MCF 10A (cell line): ENCODE results near the gene LIN37. TPM values are rescaled to one million over a fixed set of nuclear protein-coding genes. Genes with fewer than 3 reads are reported as not detected.

Experiments used
- BruUV-seq: library from RNA; stranded (reverse); fragments of 400-500 nt; replicated peaks from 2 replicates; lab custom pipeline; 2021; lab: Mats Ljungman, UMichigan
- CTCF ChIA-PET: fragments of 300-600 bp; sonication (Branson Sonifier 250); formaldehyde crosslinking; extraction: SDS; loops from one replicate; lab custom pipeline; 2021; ENCODE audit warnings: antibody characterized with exemption, inconsistent platforms; lab: Yijun Ruan, JAX
- POLR2A ChIA-PET: fragments of 300-600, 350-650 bp; sonication (Branson Sonifier 250); formaldehyde crosslinking; extraction: SDS; loops from one replicate; lab custom pipeline; 2020; ENCODE audit warnings: antibody characterized with exemption, inconsistent platforms; lab: Yijun Ruan, JAX
- DNase-seq: peaks from one replicate; pipeline ENCODE4 v3.0.0-alpha.2; 2018; ENCODE audit not compliant: unreplicated experiment
- H3K27ac Mint-ChIP-seq: one replicate; pipeline ENCODE4 v1.8.0; 2022; ENCODE audit warnings: mild to moderate bottlenecking, low read depth, mixed read lengths; ENCODE audit not compliant: unreplicated experiment
- H3K27me3 Mint-ChIP-seq: one replicate; pipeline ENCODE4 v1.8.0; 2022; ENCODE audit warnings: mixed read lengths; ENCODE audit not compliant: insufficient read depth, unreplicated experiment
- H3K36me3 Mint-ChIP-seq: one replicate; pipeline ENCODE4 v1.8.0; 2022; ENCODE audit warnings: mild to moderate bottlenecking, moderate library complexity, mixed read lengths; ENCODE audit not compliant: insufficient read depth, unreplicated experiment
- H3K4me1 Mint-ChIP-seq: one replicate; pipeline ENCODE4 v1.8.0; 2022; ENCODE audit warnings: mixed read lengths; ENCODE audit not compliant: insufficient read depth, unreplicated experiment
- H3K4me3 Mint-ChIP-seq: one replicate; pipeline ENCODE4 v1.8.0; 2022; ENCODE audit warnings: mild to moderate bottlenecking, moderate library complexity, mixed read lengths; ENCODE audit not compliant: unreplicated experiment
- H3K9me3 Mint-ChIP-seq: one replicate; pipeline ENCODE4 v1.8.0; 2022; ENCODE audit warnings: mixed read lengths; ENCODE audit not compliant: unreplicated experiment
- intact Hi-C: fragments of 100-400 bp; cut with micrococcal nuclease; formaldehyde crosslinking; loops from 2 replicates; pipeline ENCODE4 v1.14.1; 2022
- total RNA-seq: library from RNA; stranded (reverse); gene quantifications from 2 replicates; pipeline ENCODE4 v1.2.3, GENCODE V29; 2022
- TF ChIP-seq, protein P1 (sequence below): fragments of 200-600 bp; IDR thresholded peaks from one replicate; pipeline ENCODE4 v1.8.0; 2022; ENCODE audit warnings: antibody characterized with exemption, mild to moderate bottlenecking; ENCODE audit not compliant: unreplicated experiment

The LIN37 gene
- total RNA-seq, 1 experiment from 2014 or later: 19.6 TPM

DNA sequence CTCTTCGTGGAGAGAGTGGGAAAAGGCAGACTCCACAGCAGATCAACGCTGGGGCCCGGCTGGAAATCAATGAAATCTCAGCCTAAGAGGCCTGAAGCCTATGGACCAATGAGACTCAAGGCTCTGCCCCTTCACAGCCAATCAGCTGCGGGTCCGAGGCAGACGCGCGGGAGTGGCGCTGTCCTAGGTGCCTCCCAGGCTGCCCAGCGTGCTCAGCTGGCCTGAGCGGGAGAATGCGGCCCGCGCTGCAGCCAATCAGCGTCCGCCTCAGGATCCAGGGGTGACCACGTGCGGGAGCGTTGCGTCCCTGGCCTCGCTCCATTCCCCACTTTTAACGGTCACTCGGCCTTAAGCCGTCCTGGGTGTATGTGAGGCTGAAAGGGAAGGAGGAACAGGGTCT lies 44.2 kb upstream of the LIN37 start, which contains the start of gene ZBTB32:
TSS of gene ZBTB32 (plus strand) at position 341 of the 400 bp plus-strand sequence. CDS start 10,069 bp downstream, outside the sequence.
- Mint-ChIP-seq H3K36me3 (no peaks in the 10 kb centered on the region), H3K4me1 (peaks cover 5% of the 10 kb centered on the region), H3K27ac (no peak within 1 kb of the TSS), H3K9me3 (no peaks in the 10 kb centered on the region), H3K27me3 (no peaks in the 10 kb centered on the region), H3K4me3 (no peak within 1 kb of the TSS)
- ChIA-PET CTCF (interaction anchor here (0.6 to 2.2 kb wide), 2 partner anchors 10 to 284 kb away, joined by 4 to 7 read pairs; no protein-coding TSS in a partner anchor), POLR2A (interaction anchor here (1.2 kb wide), 1 partner anchor 60 kb away, joined by 4 read pairs; no protein-coding TSS in a partner anchor)
- BruUV-seq: no TSS peak
- DNase-seq: no peak
- TF ChIP-seq, protein P1, sequence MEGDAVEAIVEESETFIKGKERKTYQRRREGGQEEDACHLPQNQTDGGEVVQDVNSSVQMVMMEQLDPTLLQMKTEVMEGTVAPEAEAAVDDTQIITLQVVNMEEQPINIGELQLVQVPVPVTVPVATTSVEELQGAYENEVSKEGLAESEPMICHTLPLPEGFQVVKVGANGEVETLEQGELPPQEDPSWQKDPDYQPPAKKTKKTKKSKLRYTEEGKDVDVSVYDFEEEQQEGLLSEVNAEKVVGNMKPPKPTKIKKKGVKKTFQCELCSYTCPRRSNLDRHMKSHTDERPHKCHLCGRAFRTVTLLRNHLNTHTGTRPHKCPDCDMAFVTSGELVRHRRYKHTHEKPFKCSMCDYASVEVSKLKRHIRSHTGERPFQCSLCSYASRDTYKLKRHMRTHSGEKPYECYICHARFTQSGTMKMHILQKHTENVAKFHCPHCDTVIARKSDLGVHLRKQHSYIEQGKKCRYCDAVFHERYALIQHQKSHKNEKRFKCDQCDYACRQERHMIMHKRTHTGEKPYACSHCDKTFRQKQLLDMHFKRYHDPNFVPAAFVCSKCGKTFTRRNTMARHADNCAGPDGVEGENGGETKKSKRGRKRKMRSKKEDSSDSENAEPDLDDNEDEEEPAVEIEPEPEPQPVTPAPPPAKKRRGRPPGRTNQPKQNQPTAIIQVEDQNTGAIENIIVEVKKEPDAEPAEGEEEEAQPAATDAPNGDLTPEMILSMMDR: no peak
- intact Hi-C loops: no loop called here

DNA sequence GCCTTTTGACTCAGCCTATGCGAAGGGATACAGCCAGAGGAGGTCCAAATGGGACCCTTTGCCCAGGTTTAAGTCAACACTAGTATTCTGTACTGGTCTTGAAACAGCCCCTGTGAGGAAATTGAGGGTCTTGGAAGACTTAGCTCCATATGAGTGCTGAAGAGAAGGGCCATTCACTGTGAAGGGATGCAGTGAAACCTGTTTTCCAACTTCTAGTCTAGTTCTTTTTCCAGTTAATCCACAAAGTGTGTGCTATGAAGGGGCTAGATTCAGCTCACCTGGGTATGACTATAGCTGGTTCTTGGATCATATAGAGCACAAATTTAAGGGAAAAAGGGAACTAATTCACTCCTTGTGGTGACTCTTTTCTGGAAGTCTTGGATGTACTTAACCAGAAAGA lies 40.0 kb upstream of the LIN37 start:
- no TSS peak for BruUV-seq
- H3K4me1 Mint-ChIP-seq: peaks cover 4% of the 10 kb centered on the region
- H3K36me3 Mint-ChIP-seq: no peaks in the 10 kb centered on the region
- intact Hi-C loops: no loop called here
- POLR2A ChIA-PET: no interaction called here
- no peak overlapping the region for H3K27ac Mint-ChIP-seq
- no peak overlapping the region for H3K4me3 Mint-ChIP-seq
- no peaks in the 10 kb centered on the region for H3K9me3 Mint-ChIP-seq
- DNase-seq: no peak
- no peaks in the 10 kb centered on the region for H3K27me3 Mint-ChIP-seq
- CTCF ChIA-PET: interaction anchor here (0.7 to 1.7 kb wide), 5 partner anchors 12 to 224 kb away, joined by 3 to 5 read pairs (median 3); no protein-coding TSS in a partner anchor
- TF ChIP-seq, protein P1: no peak

DNA sequence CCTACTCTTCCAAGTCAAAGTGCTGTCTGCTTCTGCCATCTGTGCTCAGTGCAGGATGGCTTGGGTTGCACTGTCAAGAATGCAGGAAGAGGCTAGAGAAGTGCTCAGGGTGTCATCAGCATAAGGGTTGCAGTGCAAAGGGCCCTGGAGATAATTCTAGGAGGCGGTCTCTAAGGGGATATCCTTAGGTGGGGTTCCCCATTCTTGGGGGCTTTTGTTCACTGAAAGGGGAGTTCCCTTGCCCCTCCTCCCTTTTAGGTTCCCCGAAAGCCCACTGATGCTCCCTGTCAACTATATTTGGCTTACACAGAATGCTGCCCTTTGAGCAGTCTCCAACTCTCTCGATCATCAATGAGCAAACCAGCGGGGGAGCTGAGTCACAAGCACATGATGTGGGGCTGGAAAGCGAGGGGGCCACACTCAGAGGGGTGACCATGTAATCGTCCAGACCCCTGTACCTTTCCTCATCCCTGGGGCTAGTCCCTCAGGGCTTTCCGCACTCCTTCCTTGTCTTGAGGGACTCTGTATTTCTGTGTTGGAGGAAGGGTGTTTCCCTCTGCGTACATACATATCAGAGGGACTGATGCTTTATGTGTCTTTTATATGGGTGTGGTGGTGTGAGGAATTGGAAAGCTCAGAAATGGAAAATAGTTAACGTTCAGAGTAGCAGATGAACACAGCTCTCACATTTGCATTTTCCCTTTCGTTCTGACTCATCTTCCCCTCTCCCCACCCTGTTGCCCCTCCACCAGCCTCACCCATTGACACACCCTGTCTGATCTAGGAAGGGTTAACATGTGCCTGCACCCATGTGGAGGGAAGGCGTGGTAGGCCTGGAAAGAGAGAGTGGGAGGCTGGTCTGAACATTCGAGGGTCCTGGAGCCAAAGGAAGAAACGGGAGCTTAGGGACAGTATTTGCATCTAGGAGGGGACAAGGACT lies 37.3 kb upstream of the LIN37 start:
- DNase-seq: no peak
- Mint-ChIP-seq H3K4me1 (peaks cover 5% of the 10 kb centered on the region), H3K27ac (no peak overlapping the region), H3K9me3 (no peaks in the 10 kb centered on the region), H3K27me3 (no peaks in the 10 kb centered on the region), H3K36me3 (no peaks in the 10 kb centered on the region), H3K4me3 (no peak overlapping the region)
- ChIA-PET POLR2A (interaction anchor here (1.0 to 1.3 kb wide), 2 partner anchors 17 to 29 kb away, joined by 3 read pairs; no protein-coding TSS in a partner anchor), CTCF (interaction anchor here (0.6 to 1.8 kb wide), 4 partner anchors 14 to 163 kb away, joined by 3 to 6 read pairs (median 4); no protein-coding TSS in a partner anchor)
- TF ChIP-seq, protein P1: no peak
- no TSS peak for BruUV-seq
- intact Hi-C loops: no loop called here
